HL-60 (cell line): ENCODE measurements around the gene HLA-F.

Experiments
- DNase-seq, 2 experiments: peaks; one replicate each; pipeline ENCODE4 v3.0.0-alpha.2; 2010 to 2020; ENCODE audit warnings: low read depth in 1 of 2, low spot score in 1 of 2
- H3K27ac ChIP-seq: fragments of 250-450 bp; sonication (Bioruptor Pico); replicated peaks from 2 replicates; pipeline ENCODE4 v1.5.1; 2020; ENCODE audit warnings: mild to moderate bottlenecking, moderate library complexity
- H3K27me3 ChIP-seq: fragments of 250-450 bp; sonication (Bioruptor Pico); 2 replicates; pipeline ENCODE4 v1.5.1; 2021; ENCODE audit warnings: mild to moderate bottlenecking, moderate library complexity; ENCODE audit not compliant: insufficient read depth, poor library complexity, severe bottlenecking
- H3K4me3 ChIP-seq: replicated peaks from 2 replicates; pipeline ENCODE4 v1.5.1; 2011; ENCODE audit warnings: mild to moderate bottlenecking, control low read depth, low read length; ENCODE audit not compliant: insufficient read depth
- GABPA ChIP-seq: IDR thresholded peaks from 2 replicates; pipeline ENCODE4 v1.6.1; 2012; ENCODE audit warnings: low read depth
- POLR2AphosphoS5 ChIP-seq: IDR thresholded peaks from 2 replicates; pipeline ENCODE4 v1.6.1; 2012; ENCODE audit warnings: low read depth
- REST ChIP-seq: IDR thresholded peaks from 2 replicates; pipeline ENCODE4 v1.6.1; 2012; ENCODE audit warnings: low read depth; ENCODE audit not compliant: insufficient replicate concordance
- SPI1 ChIP-seq: IDR thresholded peaks from 2 replicates; pipeline ENCODE4 v1.6.1; 2012; ENCODE audit warnings: low read depth, mild to moderate bottlenecking, borderline replicate concordance
- TF ChIP-seq, protein P1 (sequence below): IDR thresholded peaks from one replicate; pipeline ENCODE4 v1.5.1; 2011; ENCODE audit warnings: low read length, control low read depth, inconsistent platforms; ENCODE audit not compliant: insufficient read depth

The HLA-F gene

GRCh38 chr6:29757282-29757681 lies 34.0 kb downstream of the HLA-F start:
- TF ChIP-seq POLR2AphosphoS5 (no peak), GABPA (no peak), SPI1 (no peak), REST (no peak)
- TF ChIP-seq, protein P1, sequence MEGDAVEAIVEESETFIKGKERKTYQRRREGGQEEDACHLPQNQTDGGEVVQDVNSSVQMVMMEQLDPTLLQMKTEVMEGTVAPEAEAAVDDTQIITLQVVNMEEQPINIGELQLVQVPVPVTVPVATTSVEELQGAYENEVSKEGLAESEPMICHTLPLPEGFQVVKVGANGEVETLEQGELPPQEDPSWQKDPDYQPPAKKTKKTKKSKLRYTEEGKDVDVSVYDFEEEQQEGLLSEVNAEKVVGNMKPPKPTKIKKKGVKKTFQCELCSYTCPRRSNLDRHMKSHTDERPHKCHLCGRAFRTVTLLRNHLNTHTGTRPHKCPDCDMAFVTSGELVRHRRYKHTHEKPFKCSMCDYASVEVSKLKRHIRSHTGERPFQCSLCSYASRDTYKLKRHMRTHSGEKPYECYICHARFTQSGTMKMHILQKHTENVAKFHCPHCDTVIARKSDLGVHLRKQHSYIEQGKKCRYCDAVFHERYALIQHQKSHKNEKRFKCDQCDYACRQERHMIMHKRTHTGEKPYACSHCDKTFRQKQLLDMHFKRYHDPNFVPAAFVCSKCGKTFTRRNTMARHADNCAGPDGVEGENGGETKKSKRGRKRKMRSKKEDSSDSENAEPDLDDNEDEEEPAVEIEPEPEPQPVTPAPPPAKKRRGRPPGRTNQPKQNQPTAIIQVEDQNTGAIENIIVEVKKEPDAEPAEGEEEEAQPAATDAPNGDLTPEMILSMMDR, result no peak
- no peak overlapping the region for H3K4me3 ChIP-seq
- H3K27me3 ChIP-seq, result peaks cover 10% of the 10 kb centered on the region
- H3K27ac ChIP-seq, result no peak overlapping the region
- DNase-seq, result no peak

GRCh38 chr6:29757701-29758293 lies 34.6 kb downstream of the HLA-F start:
- Histone ChIP-seq H3K27me3 (peaks cover 7% of the 10 kb centered on the region), H3K27ac (no peak overlapping the region), H3K4me3 (no peak overlapping the region)
- DNase-seq, result no peak
- TF ChIP-seq REST, result no peak
- no peak for TF ChIP-seq POLR2AphosphoS5
- TF ChIP-seq GABPA, result no peak
- TF ChIP-seq, protein P1, result no peak
- no peak for TF ChIP-seq SPI1

DNA sequence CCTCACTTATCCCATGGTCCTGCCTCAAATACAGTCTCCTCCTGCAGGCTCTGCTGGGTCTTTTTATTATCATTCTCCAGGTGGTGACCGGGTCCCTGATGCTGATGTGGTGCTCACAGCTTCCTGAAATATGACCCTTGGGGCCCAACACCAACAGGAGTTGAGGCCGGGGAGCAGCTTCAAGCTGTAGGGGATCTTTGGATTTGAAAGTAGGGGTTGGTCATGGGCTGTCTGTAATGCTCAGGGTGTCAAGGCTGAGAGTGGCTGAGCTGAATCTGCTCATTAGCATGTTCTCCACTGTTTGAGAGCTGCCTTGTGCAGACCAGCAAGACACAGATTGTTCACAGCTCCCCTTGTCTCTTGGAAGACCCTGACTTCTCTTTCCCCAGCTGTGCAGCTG lies 35.5 kb downstream of the HLA-F start:
- DNase-seq, result no peak
- no peak overlapping the region for H3K27ac ChIP-seq
- peaks cover 7% of the 10 kb centered on the region for H3K27me3 ChIP-seq
- no peak overlapping the region for H3K4me3 ChIP-seq
- TF ChIP-seq SPI1, result no peak
- TF ChIP-seq REST, result no peak
- TF ChIP-seq GABPA, result no peak
- TF ChIP-seq POLR2AphosphoS5, result no peak
- TF ChIP-seq, protein P1, result no peak
